Erythroblast (primary cell): ENCODE data around the gene AKT1S1.

ENCODE experiments used
- GATA1 ChIP-seq: IDR thresholded peaks from 2 replicates; pipeline ENCODE4 v1.6.1; 2011; ENCODE audit warnings: low read depth, mild to moderate bottlenecking, control low read depth, low read length, moderate library complexity
- POLR2A ChIP-seq: IDR thresholded peaks from 2 replicates; pipeline ENCODE4 v1.6.1; 2011; ENCODE audit warnings: mild to moderate bottlenecking, low read length

- TF ChIP-seq POLR2A = no peak
- TF ChIP-seq GATA1 = no peak
Observed at GRCh38 chr19:49873834-49874233, 3.3 kb downstream of the AKT1S1 start.
